Smooth muscle cell (in vitro differentiated cells): ENCODE results near the gene DAB1. TPM values are rescaled to one million over a fixed set of nuclear protein-coding genes. Genes with fewer than 3 reads are reported as not detected.
A peak's percentile ranks its signal among the peaks of the same experiment; 100 is the strongest.

ENCODE experiments used
- DNase-seq: peaks from one replicate; lab custom pipeline; 2025; ENCODE audit not compliant: unreplicated experiment; lab: John Stamatoyannopoulos, UW
- H2AFZ ChIP-seq: fragments of 200-600 bp; sonication (generic); 2 replicates; pipeline ENCODE4 v1.6.0; 2016; ENCODE audit warnings: antibody characterized with exemption, low read depth, mild to moderate bottlenecking
- H3F3A ChIP-seq: fragments of 200-600 bp; sonication (generic); 2 replicates; pipeline ENCODE4 v1.6.0; 2017; ENCODE audit warnings: antibody characterized with exemption, low read depth
- H3K27ac ChIP-seq: fragments of 200-600 bp; sonication (generic); 2 replicates; pipeline ENCODE4 v1.5.1; 2016; ENCODE audit warnings: low read depth, mild to moderate bottlenecking
- H3K27me3 ChIP-seq: fragments of 200-600 bp; sonication (generic); 2 replicates; pipeline ENCODE4 v1.6.1; 2016; ENCODE audit warnings: low read depth, mild to moderate bottlenecking
- H3K36me3 ChIP-seq: fragments of 200-600 bp; sonication (generic); 2 replicates; pipeline ENCODE4 v1.5.1; 2016; ENCODE audit warnings: low read depth
- H3K4me1 ChIP-seq: fragments of 200-600 bp; sonication (generic); 2 replicates; pipeline ENCODE4 v1.5.1; 2016; ENCODE audit warnings: low read depth
- H3K4me2 ChIP-seq: fragments of 200-600 bp; sonication (generic); 2 replicates; pipeline ENCODE4 v1.6.0; 2016; ENCODE audit warnings: mild to moderate bottlenecking
- H3K4me3 ChIP-seq: fragments of 200-600 bp; sonication (generic); 2 replicates; pipeline ENCODE4 v1.5.1; 2016; ENCODE audit warnings: mild to moderate bottlenecking
- H3K79me2 ChIP-seq: fragments of 200-600 bp; sonication (generic); 2 replicates; pipeline ENCODE4 v1.6.0; 2016; ENCODE audit warnings: low read depth, mild to moderate bottlenecking
- H3K9ac ChIP-seq: fragments of 200-600 bp; sonication (generic); 2 replicates; pipeline ENCODE4 v1.6.0; 2016; ENCODE audit warnings: low read depth
- H3K9me3 ChIP-seq: fragments of 200-600 bp; sonication (generic); replicated peaks from 2 replicates; pipeline ENCODE4 v1.5.1; 2016; ENCODE audit warnings: low read depth
- H4K20me1 ChIP-seq: fragments of 200-600 bp; sonication (generic); 2 replicates; pipeline ENCODE4 v1.6.0; 2016; ENCODE audit warnings: low read depth
- CTCF ChIP-seq: fragments of 200-600 bp; sonication (generic); IDR thresholded peaks from 2 replicates; pipeline ENCODE4 v1.5.1; 2017; ENCODE audit warnings: borderline replicate concordance, mild to moderate bottlenecking, antibody characterized with exemption; ENCODE audit not compliant: insufficient read depth, poor library complexity, severe bottlenecking
- WGBS: methylation state at CpG from one replicate; pipeline ENCODE4 v1.1.7; 2016; ENCODE audit warnings: low lambda C conversion rate; 5-methylcytosine and 5-hydroxymethylcytosine counted together
- polyA plus RNA-seq: library from polyadenylated mRNA; unstranded; fragments of >200 nt; fragmentation: Nextera tagmentation; extraction: Ambion mirVana; gene quantifications from 2 replicates; pipeline ENCODE4 v1.2.1, GENCODE V29; 2016
- total RNA-seq: library from RNA; depleted of rRNA; stranded (reverse); fragments of >200 nt; gene quantifications from 2 replicates; pipeline ENCODE4 v1.2.3, GENCODE V29; 2014

Gene DAB1
- total and polyA plus RNA-seq, 2 experiments from 2014 or later, result 0.22 to 0.30 TPM

GRCh38 chr1:57134803-57135202 is 289.1 kb downstream of the DAB1 start:
- H3F3A ChIP-seq, result no peaks in the 10 kb centered on the region
- 96% methylated on average over 1 of the region's 1 CpG for WGBS
- H3K9ac ChIP-seq, result no peak overlapping the region
- H2AFZ ChIP-seq, result no peak overlapping the region
- no peak overlapping the region for H3K4me3 ChIP-seq
- no peaks in the 10 kb centered on the region for H4K20me1 ChIP-seq
- no peak for TF ChIP-seq CTCF
- no peak overlapping the region for H3K27ac ChIP-seq
- no peak for DNase-seq
- no peaks in the 10 kb centered on the region for H3K9me3 ChIP-seq
- no peaks in the 10 kb centered on the region for H3K36me3 ChIP-seq
- no peaks in the 10 kb centered on the region for H3K79me2 ChIP-seq
- no peaks in the 10 kb centered on the region for H3K4me1 ChIP-seq
- H3K27me3 ChIP-seq, result no peaks in the 10 kb centered on the region
- H3K4me2 ChIP-seq, result no peak overlapping the region

GRCh38 chr1:57133686-57134085 is 290.2 kb downstream of the DAB1 start:
- 39% methylated on average over 1 of the region's 1 CpG for WGBS
- H3K79me2 ChIP-seq, result no peaks in the 10 kb centered on the region
- H3F3A ChIP-seq, result no peaks in the 10 kb centered on the region
- no peaks in the 10 kb centered on the region for H3K36me3 ChIP-seq
- H3K4me3 ChIP-seq, result no peak overlapping the region
- H3K27ac ChIP-seq, result peak overlapping the region; percentile 30
- no peak overlapping the region for H3K4me2 ChIP-seq
- no peak for TF ChIP-seq CTCF
- no peak for DNase-seq
- no peaks in the 10 kb centered on the region for H3K4me1 ChIP-seq
- H3K9me3 ChIP-seq, result no peaks in the 10 kb centered on the region
- H4K20me1 ChIP-seq, result no peaks in the 10 kb centered on the region
- no peaks in the 10 kb centered on the region for H3K27me3 ChIP-seq
- no peak overlapping the region for H2AFZ ChIP-seq
- H3K9ac ChIP-seq, result no peak overlapping the region

GRCh38 chr1:57132993-57133622 is 290.8 kb downstream of the DAB1 start:
- no peak overlapping the region for H3K4me2 ChIP-seq
- no peak overlapping the region for H3K9ac ChIP-seq
- no peak for TF ChIP-seq CTCF
- H3K9me3 ChIP-seq, result no peaks in the 10 kb centered on the region
- 70% methylated on average over 4 of the region's 4 CpGs for WGBS
- no peaks in the 10 kb centered on the region for H3K36me3 ChIP-seq
- DNase-seq, result no peak
- no peaks in the 10 kb centered on the region for H3F3A ChIP-seq
- H3K79me2 ChIP-seq, result no peaks in the 10 kb centered on the region
- peak overlapping the region; percentile 30 for H3K27ac ChIP-seq
- H2AFZ ChIP-seq, result no peak overlapping the region
- no peaks in the 10 kb centered on the region for H3K27me3 ChIP-seq
- no peak overlapping the region for H3K4me3 ChIP-seq
- H4K20me1 ChIP-seq, result no peaks in the 10 kb centered on the region
- no peaks in the 10 kb centered on the region for H3K4me1 ChIP-seq
